IMR-90 (cell line): ENCODE measurements around the gene KCTD4. TPM values are rescaled to one million over a fixed set of nuclear protein-coding genes. Genes with fewer than 3 reads are reported as not detected.

Experiments
- ATAC-seq: fragments of 200-7000 bp; cut with Tn5 transposase; 2 replicates; pipeline ENCODE4 v1.9.1; 2020; ENCODE audit warnings: low read depth, mild to moderate bottlenecking, moderate library complexity
- BruUV-seq: library from RNA; stranded (reverse); fragments of 400-500 nt; replicated peaks from 2 replicates; lab custom pipeline; 2021; lab: Mats Ljungman, UMichigan
- CTCF ChIA-PET: fragments of 300-600 bp; formaldehyde crosslinking; extraction: SDS; loops from one replicate; lab custom pipeline; 2021; ENCODE audit warnings: antibody characterized with exemption; lab: Yijun Ruan, JAX
- POLR2A ChIA-PET: fragments of 300-600 bp; sonication (Branson Sonifier 250); formaldehyde crosslinking; loops from one replicate; lab custom pipeline; 2022; ENCODE audit warnings: antibody characterized with exemption; ENCODE audit not compliant: unreplicated experiment; lab: Charles Lee
- DNase-seq: peaks from one replicate; pipeline ENCODE4 v3.0.0; 2013
- H2AFZ ChIP-seq: replicated peaks from 2 replicates; pipeline ENCODE3; 2013; ENCODE audit warnings: low read length, mild to moderate bottlenecking; ENCODE audit not compliant: poor library complexity
- H2AK5ac ChIP-seq: 2 replicates; pipeline ENCODE4 v1.6.1; 2013; ENCODE audit warnings: low read depth, low read length, inconsistent platforms
- H2AK9ac ChIP-seq: replicated peaks from 2 replicates; pipeline ENCODE3; 2013; ENCODE audit warnings: mild to moderate bottlenecking, low read depth, low read length, moderate library complexity; ENCODE audit not compliant: poor library complexity
- H2BK120ac ChIP-seq: 2 replicates; pipeline ENCODE4 v1.6.1; 2013; ENCODE audit warnings: low read depth, low read length, inconsistent platforms
- H2BK15ac ChIP-seq: 3 replicates; pipeline ENCODE4 v1.6.1; 2013; ENCODE audit warnings: low read depth, low read length, inconsistent platforms
- H2BK20ac ChIP-seq: 2 replicates; pipeline ENCODE4 v1.6.1; 2013; ENCODE audit warnings: low read depth, mild to moderate bottlenecking, inconsistent platforms, low read length, moderate library complexity
- H2BK5ac ChIP-seq: 2 replicates; pipeline ENCODE4 v1.6.1; 2013; ENCODE audit warnings: mild to moderate bottlenecking, low read depth, low read length, inconsistent platforms; ENCODE audit not compliant: poor library complexity, severe bottlenecking
- H3K14ac ChIP-seq: replicated peaks from 2 replicates; pipeline ENCODE4 v1.6.1; 2013; ENCODE audit warnings: low read depth, low read length, inconsistent platforms
- H3K18ac ChIP-seq: 2 replicates; pipeline ENCODE4 v1.6.1; 2013; ENCODE audit warnings: low read depth, low read length, control low read depth
- H3K23ac ChIP-seq: 2 replicates; pipeline ENCODE4 v1.6.1; 2013; ENCODE audit warnings: low read depth, low read length, inconsistent platforms
- H3K27ac ChIP-seq: 2 replicates; pipeline ENCODE4 v1.5.1; 2013; ENCODE audit warnings: mild to moderate bottlenecking, control low read depth, low read length; ENCODE audit not compliant: insufficient read depth
- H3K27me3 ChIP-seq: 2 replicates; pipeline ENCODE4 v1.6.1; 2013; ENCODE audit warnings: low read length; ENCODE audit not compliant: control insufficient read depth, insufficient read depth
- H3K36me3 ChIP-seq: 2 replicates; pipeline ENCODE4 v1.6.1; 2013; ENCODE audit warnings: low read length, mixed read lengths; ENCODE audit not compliant: control insufficient read depth, insufficient read depth
- H3K4ac ChIP-seq: 2 replicates; pipeline ENCODE4 v1.6.1; 2013; ENCODE audit warnings: low read depth, low read length, inconsistent platforms
- H3K4me1 ChIP-seq: 2 replicates; pipeline ENCODE4 v1.6.1; 2013; ENCODE audit warnings: low read length, mixed read lengths; ENCODE audit not compliant: control insufficient read depth, insufficient read depth
- H3K4me2 ChIP-seq: 2 replicates; pipeline ENCODE4 v1.6.1; 2013; ENCODE audit warnings: low read depth, mild to moderate bottlenecking, control low read depth, low read length, moderate library complexity
- H3K4me3 ChIP-seq: 2 replicates; pipeline ENCODE4 v1.5.1; 2013; ENCODE audit warnings: low read depth, mild to moderate bottlenecking, control low read depth, low read length, moderate library complexity; ENCODE audit not compliant: insufficient read depth
- H3K56ac ChIP-seq: 2 replicates; pipeline ENCODE4 v1.6.1; 2013; ENCODE audit warnings: low read length, inconsistent platforms; ENCODE audit not compliant: insufficient read depth; ENCODE audit errors: extremely low read depth
- H3K79me1 ChIP-seq, 2 experiments: 2 replicates each; pipeline ENCODE4 v1.6.1; 2013; ENCODE audit warnings: low read length in 2 of 2, inconsistent platforms in 1 of 2, low read depth in 1 of 2
- H3K9ac ChIP-seq: 2 replicates; pipeline ENCODE4 v1.6.1; 2013; ENCODE audit warnings: low read depth, low read length, control low read depth
- H3K9me1 ChIP-seq: 2 replicates; pipeline ENCODE4 v1.6.1; 2013; ENCODE audit warnings: low read length, inconsistent platforms; ENCODE audit not compliant: insufficient read depth
- H3K9me3 ChIP-seq: 2 replicates; pipeline ENCODE4 v1.6.1; 2013; ENCODE audit warnings: low read length; ENCODE audit not compliant: control insufficient read depth, insufficient read depth
- H4K20me1 ChIP-seq: 2 replicates; pipeline ENCODE4 v1.6.1; 2013; ENCODE audit warnings: low read length, inconsistent platforms; ENCODE audit not compliant: insufficient read depth
- H4K5ac ChIP-seq: 2 replicates; pipeline ENCODE4 v1.6.1; 2013; ENCODE audit warnings: mild to moderate bottlenecking, low read depth, low read length, control low read depth
- H4K8ac ChIP-seq, 2 experiments: 2 replicates each; pipeline ENCODE4 v1.6.1; 2013; ENCODE audit warnings: low read depth in 2 of 2, low read length in 2 of 2, control low read depth in 1 of 2, inconsistent platforms in 1 of 2
- H4K91ac ChIP-seq: 2 replicates; pipeline ENCODE4 v1.6.1; 2013; ENCODE audit warnings: low read depth, low read length, inconsistent platforms; ENCODE audit not compliant: insufficient read depth
- CHD1 ChIP-seq: IDR thresholded peaks from 2 replicates; pipeline ENCODE4 v1.6.1; 2012; ENCODE audit warnings: low read depth, low read length, improper control_type of control experiment
- NFE2L2 ChIP-seq: fragments of 150-350 bp; IDR thresholded peaks from 2 replicates; pipeline ENCODE4 v1.6.1; 2016; ENCODE audit warnings: low read depth, mild to moderate bottlenecking, low read length
- USF2 ChIP-seq: fragments of 150-350 bp; IDR thresholded peaks from 2 replicates; pipeline ENCODE4 v1.6.1; 2017; ENCODE audit warnings: mild to moderate bottlenecking, antibody characterized with exemption, low read length, low read depth
- WGBS, 2 experiments: methylation state at CpG; one replicate each; pipeline versions ENCODE4 v1.1.5 to v1.1.7; 2013; ENCODE audit warnings: missing lambda C conversion rate in 2 of 2; ENCODE audit not compliant: insufficient read length in 1 of 2; ENCODE audit errors: extremely low coverage in 2 of 2; 5-methylcytosine and 5-hydroxymethylcytosine counted together
- dilution Hi-C: fragments of 300-500 bp; cut with HindIII; formaldehyde crosslinking; loops from one replicate; pipeline ENCODE4 v1.14.3; 2018; ENCODE audit warnings: low sequenced_read_pairs; ENCODE audit not compliant: unreplicated experiment
- in situ Hi-C: fragments of 300-500 bp; cut with MboI; formaldehyde crosslinking; loops from 3 replicates; pipeline ENCODE4 v1.14.3; 2019; ENCODE audit warnings: low sequenced_read_pairs, inconsistent platforms, mixed read lengths
- intact Hi-C: fragments of 100-400 bp; cut with micrococcal nuclease; formaldehyde crosslinking; loops from 2 replicates; pipeline ENCODE4 v1.10.0; 2022
- polyA plus RNA-seq, 3 experiments: library from polyadenylated mRNA; depleted of rRNA; stranded (reverse); fragments of >200 nt; gene quantifications; 2 replicates each; pipeline ENCODE4 v1.2.3, GENCODE V29; 2012; ENCODE audit warnings: low replicate concordance in 1 of 3
- total RNA-seq: library from RNA; depleted of rRNA; stranded (reverse); fragments of >200 nt; gene quantifications from 2 replicates; pipeline ENCODE4 v1.2.3, GENCODE V29; 2012

The KCTD4 gene
- total and polyA plus RNA-seq, 2 of the 4 experiments (the other 2 are of a cell fraction): 0.53 to 0.72 TPM

- TF ChIP-seq USF2: no peak
These were observed 26.4 kb downstream of the KCTD4 start (continued) for GRCh38 chr13:45174478-45174877.

GRCh38 chr13:45168555-45168930, 32.3 kb downstream of the KCTD4 start:
- ATAC-seq: no peak
- dilution Hi-C loops (no loop called here), intact Hi-C loops (no loop called here), in situ Hi-C loops (no loop called here)
- no peak for TF ChIP-seq CHD1
- no peak for TF ChIP-seq NFE2L2
- no peak for DNase-seq
- WGBS, 2 experiments: no CpG with 5 or more reads among the region's 2 CpGs
- H4K8ac ChIP-seq: peak overlapping the region in 1 of 2 experiments; percentile 37; a peak in 1 of 4 replicates
- H3K9me3 ChIP-seq: no peaks in the 10 kb centered on the region
- BruUV-seq: no TSS peak
- H3K4me1 ChIP-seq: peaks cover 7% of the 10 kb centered on the region; the same call in 1 of the 2 replicates
- no peak overlapping the region for H2BK120ac ChIP-seq
- H2BK15ac ChIP-seq: no peak overlapping the region
- H3K4me3 ChIP-seq: no peak overlapping the region
- no peak overlapping the region for H3K23ac ChIP-seq
- peaks cover 16% of the 10 kb centered on the region for H3K9me1 ChIP-seq
- no peak overlapping the region for H3K27ac ChIP-seq
- H3K14ac ChIP-seq: no peak overlapping the region
- peaks cover 2% of the 10 kb centered on the region; the same call in 1 of the 2 replicates for H4K20me1 ChIP-seq
- H2AFZ ChIP-seq: no peak overlapping the region
- H3K56ac ChIP-seq: no peak overlapping the region
- peak overlapping the region; percentile 38 for H2BK5ac ChIP-seq
- no peak overlapping the region; the same call in 1 of the 2 replicates for H3K4ac ChIP-seq
- H4K91ac ChIP-seq: no peak overlapping the region
- no peaks in the 10 kb centered on the region for H3K27me3 ChIP-seq
- no peak overlapping the region for H3K9ac ChIP-seq
- H4K5ac ChIP-seq: peak overlapping the region; percentile 81; the same call in 1 of the 2 replicates
- no peak overlapping the region for H2BK20ac ChIP-seq
- CTCF ChIA-PET: no interaction called here
- H2AK9ac ChIP-seq: no peak overlapping the region
- no peak overlapping the region for H3K4me2 ChIP-seq
- H3K36me3 ChIP-seq: peaks cover 2% of the 10 kb centered on the region; the same call in 1 of the 2 replicates
- H3K18ac ChIP-seq: peak overlapping the region; percentile 80
- POLR2A ChIA-PET: no interaction called here
- H3K79me1 ChIP-seq: peaks cover 22 to 55% of the 10 kb centered on the region in 2 experiments
- H2AK5ac ChIP-seq: peak overlapping the region; percentile 73; the same call in 1 of the 2 replicates
